H1 (cell line): ENCODE data around the gene ENAH. TPM values are rescaled to one million over a fixed set of nuclear protein-coding genes. Genes with fewer than 3 reads are reported as not detected.

ENCODE experiments used
- CTCF ChIA-PET: fragments of 300-600 bp; sonication (Branson Sonifier 250); formaldehyde crosslinking; loops from one replicate; lab custom pipeline; 2021; ENCODE audit not compliant: partially characterized antibody; lab: Charles Lee
- POLR2A ChIA-PET: fragments of 300-600 bp; sonication (Branson Sonifier 250); formaldehyde crosslinking; loops from one replicate; lab custom pipeline; 2021; ENCODE audit warnings: inconsistent platforms; ENCODE audit not compliant: partially characterized antibody; lab: Charles Lee
- DNase-seq, 2 experiments: peaks; one replicate each; pipeline versions ENCODE4 v3.0.0 to v3.0.0-alpha.2; 2010 to 2022; ENCODE audit warnings: low spot score in 2 of 2, low read depth in 1 of 2, mixed read lengths in 1 of 2
- FAIRE-seq: peaks from 2 replicates; lab custom pipeline; 2011; peaks lifted over from hg19 to GRCh38; lab: Jason Lieb, UNC
- H2AFZ ChIP-seq: 2 replicates; pipeline ENCODE4 v1.8.1; 2012; ENCODE audit warnings: low read length, inconsistent platforms
- H2AK5ac ChIP-seq: 2 replicates; pipeline ENCODE4 v1.6.1; 2013; ENCODE audit warnings: low read depth, low read length
- H2BK120ac ChIP-seq: replicated peaks from 2 replicates; pipeline ENCODE3; 2013; ENCODE audit warnings: low read depth, low read length, inconsistent platforms
- H2BK12ac ChIP-seq: 2 replicates; pipeline ENCODE4 v1.6.1; 2013; ENCODE audit warnings: low read depth, low read length
- H2BK15ac ChIP-seq: 2 replicates; pipeline ENCODE4 v1.6.1; 2013; ENCODE audit warnings: low read length
- H2BK20ac ChIP-seq: 2 replicates; pipeline ENCODE4 v1.6.1; 2013; ENCODE audit warnings: low read length
- H2BK5ac ChIP-seq: 2 replicates; pipeline ENCODE4 v1.6.1; 2013; ENCODE audit warnings: low read depth, low read length
- H3K14ac ChIP-seq: 2 replicates; pipeline ENCODE4 v1.6.1; 2013; ENCODE audit warnings: inconsistent platforms; ENCODE audit not compliant: insufficient read length
- H3K18ac ChIP-seq: 2 replicates; pipeline ENCODE4 v1.6.1; 2013; ENCODE audit warnings: low read length; ENCODE audit errors: extremely low read depth
- H3K23ac ChIP-seq: 2 replicates; pipeline ENCODE4 v1.6.1; 2013; ENCODE audit warnings: inconsistent platforms; ENCODE audit not compliant: insufficient read length
- H3K23me2 ChIP-seq: 2 replicates; pipeline ENCODE4 v1.6.1; 2013; ENCODE audit warnings: low read depth, low read length
- H3K27ac ChIP-seq: 2 replicates; pipeline ENCODE4 v1.6.1; 2011; ENCODE audit warnings: low read depth, low read length, inconsistent platforms
- H3K27me3 ChIP-seq, 4 experiments: replicated peaks in 1 of 4; 1 replicate in 1 of 4; 2 replicates in 3 of 4; pipeline versions ENCODE4 v1.6.1 to v1.8.1; 2011 to 2013; ENCODE audit warnings: low read length in 3 of 4, mild to moderate bottlenecking in 3 of 4, inconsistent platforms in 2 of 4, mixed read lengths in 2 of 4, moderate library complexity in 1 of 4; ENCODE audit not compliant: control insufficient read depth in 3 of 4, insufficient read depth in 3 of 4; ENCODE audit errors: extremely low read depth in 1 of 4
- H3K36me3 ChIP-seq, 4 experiments: 2 replicates each; pipeline versions ENCODE4 v1.6.1 to v1.8.1; 2011 to 2013; ENCODE audit warnings: mild to moderate bottlenecking in 4 of 4, low read length in 3 of 4, moderate library complexity in 2 of 4, control low read depth in 1 of 4, inconsistent platforms in 1 of 4; ENCODE audit not compliant: insufficient read depth in 4 of 4, control insufficient read depth in 2 of 4
- H3K4ac ChIP-seq: replicated peaks from 2 replicates; pipeline ENCODE3; 2013; ENCODE audit warnings: low read length, low read depth, mixed read lengths, inconsistent platforms; ENCODE audit not compliant: insufficient read length
- H3K4me1 ChIP-seq, 4 experiments: replicated peaks in 1 of 4; 1 replicate in 1 of 4; 2 replicates in 3 of 4; pipeline versions ENCODE4 v1.6.1 to v1.8.1; 2011 to 2013; ENCODE audit warnings: low read length in 3 of 4, inconsistent platforms in 2 of 4, mixed read lengths in 1 of 4; ENCODE audit not compliant: insufficient read depth in 4 of 4, control insufficient read depth in 3 of 4
- H3K4me2 ChIP-seq, 2 experiments: 2 replicates each; pipeline versions ENCODE4 v1.6.1 to v1.8.1; 2011 to 2013; ENCODE audit warnings: low read depth in 2 of 2, low read length in 2 of 2, control low read depth in 1 of 2, inconsistent platforms in 1 of 2, mild to moderate bottlenecking in 1 of 2; ENCODE audit not compliant: insufficient read depth in 1 of 2
- H3K4me3 ChIP-seq, 4 experiments: fragments of 200-600, 300-600 bp in 1 of 4; sonication (generic), shearing (Covaris generic), sonication (Bioruptor Twin) in 1 of 4; 2 replicates each; pipeline versions ENCODE4 v1.5.1 to v1.8.1; 2011 to 2016; ENCODE audit warnings: low read length in 4 of 4, low read depth in 3 of 4, control low read depth in 2 of 4, inconsistent platforms in 2 of 4, mild to moderate bottlenecking in 2 of 4, mixed read lengths in 1 of 4, moderate library complexity in 1 of 4; ENCODE audit not compliant: insufficient read depth in 2 of 4; ENCODE audit errors: extremely low read depth in 1 of 4
- H3K56ac ChIP-seq: replicated peaks from 2 replicates; pipeline ENCODE3; 2013; ENCODE audit warnings: low read depth, mild to moderate bottlenecking, mixed read lengths, low read length, inconsistent platforms; ENCODE audit not compliant: insufficient read length
- H3K79me1 ChIP-seq: 2 replicates; pipeline ENCODE4 v1.6.1; 2013; ENCODE audit warnings: low read depth, low read length, control low read depth
- H3K79me2 ChIP-seq, 2 experiments: 2 replicates each; pipeline versions ENCODE4 v1.6.1 to v1.8.1; 2012 to 2013; ENCODE audit warnings: low read length in 2 of 2, mild to moderate bottlenecking in 2 of 2, inconsistent platforms in 1 of 2; ENCODE audit not compliant: insufficient read depth in 2 of 2, control insufficient read depth in 1 of 2
- H3K9ac ChIP-seq, 4 experiments: replicated peaks in 1 of 4; 1 replicate in 1 of 4; 2 replicates in 3 of 4; pipeline versions ENCODE4 v1.6.1 to v1.8.1; 2011 to 2013; ENCODE audit warnings: low read depth in 3 of 4, low read length in 3 of 4, control low read depth in 2 of 4, mild to moderate bottlenecking in 2 of 4, moderate library complexity in 2 of 4, inconsistent platforms in 1 of 4; ENCODE audit errors: extremely low read depth in 1 of 4
- H3K9me3 ChIP-seq, 2 experiments: 2 replicates each; pipeline versions ENCODE4 v1.6.1 to v1.8.1; 2012 to 2013; ENCODE audit warnings: mild to moderate bottlenecking in 2 of 2, moderate library complexity in 2 of 2, control low read depth in 1 of 2, inconsistent platforms in 1 of 2, low read depth in 1 of 2, low read length in 1 of 2, mixed read lengths in 1 of 2; ENCODE audit not compliant: insufficient read depth in 2 of 2
- H4K20me1 ChIP-seq, 2 experiments: replicated peaks in 1 of 2; 2 replicates each; pipeline versions ENCODE3 to v1.8.1; 2011 to 2013; ENCODE audit warnings: inconsistent platforms in 2 of 2, low read length in 2 of 2, mild to moderate bottlenecking in 1 of 2; ENCODE audit not compliant: insufficient read depth in 2 of 2, control insufficient read depth in 1 of 2
- H4K5ac ChIP-seq: 2 replicates; pipeline ENCODE4 v1.6.1; 2013; ENCODE audit warnings: low read length, low read depth, mixed read lengths, inconsistent platforms; ENCODE audit not compliant: insufficient read length
- H4K8ac ChIP-seq: 2 replicates; pipeline ENCODE4 v1.8.0; 2013; ENCODE audit warnings: mild to moderate bottlenecking, moderate library complexity, low read length, inconsistent platforms; ENCODE audit not compliant: insufficient read depth; ENCODE audit errors: extremely low read depth
- H4K91ac ChIP-seq: replicated peaks from 2 replicates; pipeline ENCODE3; 2013; ENCODE audit warnings: low read length, mixed read lengths, inconsistent platforms; ENCODE audit not compliant: insufficient read length
- CEBPB ChIP-seq: IDR thresholded peaks from 2 replicates; pipeline ENCODE4 v1.6.1; 2012; ENCODE audit warnings: low read depth, low read length
- CTCF ChIP-seq, 3 experiments: IDR thresholded peaks; 1 replicate in 2 of 3; 2 replicates in 1 of 3; pipeline versions ENCODE4 v1.5.1 to v1.6.1; 2011; ENCODE audit warnings: low read length in 3 of 3, mild to moderate bottlenecking in 3 of 3, inconsistent platforms in 2 of 3, low read depth in 1 of 3, moderate library complexity in 1 of 3; ENCODE audit not compliant: insufficient read depth in 1 of 3; ENCODE audit errors: control extremely low read depth in 1 of 3
- GTF2F1 ChIP-seq: IDR thresholded peaks from 2 replicates; pipeline ENCODE4 v1.6.1; 2012; ENCODE audit warnings: low read depth, low read length, improper control_type of control experiment, borderline replicate concordance
- HDAC2 ChIP-seq, 2 experiments: fragments of 300-600 bp in 1 of 2; sonication (generic) in 1 of 2; IDR thresholded peaks; 2 replicates each; pipeline ENCODE4 v1.6.1; 2011 to 2012; ENCODE audit warnings: low read depth in 2 of 2, low read length in 2 of 2, mild to moderate bottlenecking in 2 of 2, moderate library complexity in 2 of 2, borderline replicate concordance in 1 of 2, inconsistent platforms in 1 of 2
- POLR2AphosphoS5 ChIP-seq: IDR thresholded peaks from 2 replicates; pipeline ENCODE4 v1.6.1; 2011; ENCODE audit warnings: low read depth, low read length
- SUZ12 ChIP-seq: fragments of 200-600 bp; sonication (generic); IDR thresholded peaks from 2 replicates; pipeline ENCODE4 v1.6.1; 2012; ENCODE audit warnings: mild to moderate bottlenecking, inconsistent platforms, low read length, moderate library complexity, mixed read lengths
- TAF7 ChIP-seq: optimal IDR thresholded peaks from 2 replicates; pipeline ENCODE3; 2011; ENCODE audit warnings: low read depth, mild to moderate bottlenecking, inconsistent platforms, low read length, moderate library complexity, borderline replicate concordance
- USF2 ChIP-seq: IDR thresholded peaks from 2 replicates; pipeline ENCODE4 v1.6.1; 2011; ENCODE audit warnings: low read length, improper control_type of control experiment
- YY1 ChIP-seq: IDR thresholded peaks from 2 replicates; pipeline ENCODE4 v1.6.1; 2011; ENCODE audit warnings: low read depth, mild to moderate bottlenecking, low read length
- ZNF274 ChIP-seq: IDR thresholded peaks from 2 replicates; pipeline ENCODE4 v1.7.0; 2012; ENCODE audit warnings: low read length, borderline replicate concordance; ENCODE audit errors: extremely low read depth
- WGBS, 2 experiments: shearing (Covaris generic) in 1 of 2; methylation state at CpG; one replicate each; pipeline versions ENCODE4 v1.1.6 to v1.1.7; 2013 to 2015; ENCODE audit warnings: low lambda C conversion rate in 2 of 2, mixed read lengths in 2 of 2, inconsistent platforms in 1 of 2, low coverage in 1 of 2, missing lambda C conversion rate in 1 of 2; ENCODE audit not compliant: insufficient replicate concordance in 2 of 2, insufficient coverage in 1 of 2, insufficient read length in 1 of 2; ENCODE audit errors: extremely low coverage in 1 of 2, missing lambda C conversion rate in 1 of 2; 5-methylcytosine and 5-hydroxymethylcytosine counted together
- polyA plus RNA-seq, 7 experiments: library from polyadenylated mRNA; depleted of rRNA in 3 of 7; stranded (reverse) in 5 of 7; unstranded in 2 of 7; fragments of >200 nt in 5 of 7; fragments of 200-250 nt in 2 of 7; gene quantifications; 1 replicate in 5 of 7; 2 replicates in 1 of 7; 4 replicates in 1 of 7; pipeline versions ENCODE4 v1.2.1 to v1.2.3, GENCODE V29; 2011 to 2013; ENCODE audit warnings: missing spikeins in 2 of 7, mixed read lengths in 2 of 7
- total RNA-seq: library from RNA; stranded (reverse); fragmentation: NEBNext Ultra II Directional; extraction: Animal tissue kit (Norgen Biotek cat#: 25700); gene quantifications from 2 replicates; pipeline ENCODE4 v1.2.1, GENCODE V29; 2021

The ENAH gene
- total and polyA plus RNA-seq, 2 of the 8 experiments (the other 6 are each of a cell fraction or from before 2014, with no cell fraction given): 39.1 to 335 TPM

DNA sequence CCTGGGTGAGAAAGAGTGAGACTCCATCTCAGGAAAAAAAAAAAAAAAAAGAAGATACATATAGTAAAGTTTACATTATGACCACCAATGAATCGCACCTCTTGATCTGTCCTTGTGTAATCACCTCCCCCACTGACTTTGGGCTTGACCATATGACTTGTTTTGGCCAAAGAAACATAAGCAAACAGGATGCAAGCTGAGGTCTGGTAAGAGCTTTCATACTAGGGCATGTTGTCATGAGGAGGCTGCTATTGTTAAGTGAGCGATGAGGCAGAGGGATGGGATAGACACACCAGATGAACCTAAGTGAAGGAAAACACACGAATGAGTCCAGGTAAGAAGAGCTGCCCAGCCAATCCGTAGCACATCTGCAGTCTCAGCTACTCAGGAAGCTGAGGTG lies 10.7 kb downstream of the ENAH start:
- Histone ChIP-seq H3K14ac (no peak overlapping the region), H3K36me3 (peaks cover 0 to 19% (median 3%) of the 10 kb centered on the region in 4 experiments; a peak in 3 of 8 replicates), H3K4me1 (peaks cover 0 to 3% (median 0%) of the 10 kb centered on the region in 4 experiments; a peak in 1 of 7 replicates), H3K9me3 (no peaks in the 10 kb centered on the region), H3K4me2 (no peak overlapping the region), H3K9ac (no peak overlapping the region), H3K79me1 (no peaks in the 10 kb centered on the region), H3K27ac (no peak overlapping the region; the same call in 1 of the 2 replicates), H2BK20ac (no peak overlapping the region), H3K18ac (no peak overlapping the region), H3K4ac (no peak overlapping the region), H2BK120ac (no peak overlapping the region), H4K20me1 (peaks cover 15 to 16% of the 10 kb centered on the region in 2 experiments), H3K4me3 (no peak overlapping the region), H4K5ac (no peak overlapping the region), H4K8ac (no peak overlapping the region), H2BK15ac (no peak overlapping the region), H2AK5ac (no peak overlapping the region), H3K23me2 (no peaks in the 10 kb centered on the region), H3K27me3 (no peaks in the 10 kb centered on the region), H3K79me2 (peaks cover 70 to 99% of the 10 kb centered on the region in 2 experiments), H2BK5ac (no peak overlapping the region), H3K56ac (no peak overlapping the region), H4K91ac (no peak overlapping the region), H3K23ac (no peak overlapping the region), H2BK12ac (no peak overlapping the region), H2AFZ (no peak overlapping the region)
- POLR2A ChIA-PET: interaction anchor here (0.9 to 3.2 kb wide), 4 partner anchors 8 to 151 kb away, joined by 4 to 22 read pairs (median 5); partner anchors contain the start of gene ENAH
- FAIRE-seq (no peak), DNase-seq (no peak)
- CTCF ChIA-PET: interaction anchor here (0.8 to 1.6 kb wide), 5 partner anchors 9 to 130 kb away, joined by 3 to 4 read pairs (median 3); no protein-coding TSS in a partner anchor
- 91% methylated on average over 4 of the region's 4 CpGs; no CpG with 5 or more reads in 1 of the 2 experiments for WGBS, 2 experiments
- TF ChIP-seq TAF7 (no peak), SUZ12 (no peak), CTCF (IDR thresholded peaks at IDR 0.05; ENCODE audit: control extremely low read depth in 1 of 3, insufficient read depth in 1 of 3, low read depth in 1 of 3, low read length in 3 of 3) (no peak), HDAC2 (IDR thresholded peaks at IDR 0.05; ENCODE audit: borderline replicate concordance in 1 of 2, low read depth in 2 of 2, low read length in 2 of 2) (no peak), GTF2F1 (no peak), POLR2AphosphoS5 (no peak), USF2 (no peak), ZNF274 (no peak), CEBPB (no peak), YY1 (no peak)
